HEK293T (cell line): Measurements from ENCODE around the gene ZNFX1.
A peak's percentile ranks its signal among the peaks of the same experiment; 100 is the strongest.
"Not testable (repeated sequence)": the region's sequence is repeated elsewhere in the genome, so short reads cannot be mapped to it uniquely, and the experiment has no call there.

Experiments
- CTCF ChIA-PET: fragments of 350-600 bp; formaldehyde crosslinking; extraction: SDS; loops from one replicate; lab custom pipeline; 2021; ENCODE audit warnings: antibody characterized with exemption, inconsistent platforms; lab: Yijun Ruan, JAX
- POLR2A ChIA-PET: fragments of 350-600 bp; formaldehyde crosslinking; extraction: SDS; loops from one replicate; lab custom pipeline; 2020; ENCODE audit warnings: antibody characterized with exemption, inconsistent platforms; lab: Yijun Ruan, JAX
- DNase-seq: peaks from one replicate; pipeline ENCODE4 v3.0.0; 2012; ENCODE audit warnings: mixed read lengths; ENCODE audit errors: extremely low spot score
- ARNT ChIP-seq: fragments of 450-650 bp; IDR thresholded peaks from 2 replicates; pipeline ENCODE4 v1.6.1; 2017; ENCODE audit warnings: mild to moderate bottlenecking
- BHLHE40 ChIP-seq: fragments of 450-650 bp; IDR thresholded peaks from 2 replicates; pipeline ENCODE4 v1.6.1; 2016; ENCODE audit warnings: mild to moderate bottlenecking, moderate library complexity, borderline replicate concordance
- CTBP1 ChIP-seq: fragments of 450-650 bp; IDR thresholded peaks from 2 replicates; pipeline ENCODE4 v1.6.1; 2016; ENCODE audit warnings: borderline replicate concordance
- ELF4 ChIP-seq: fragments of 450-650 bp; IDR thresholded peaks from 2 replicates; pipeline ENCODE4 v1.6.1; 2017; ENCODE audit warnings: antibody characterized with exemption
- FOXA1 ChIP-seq: fragments of 450-650 bp; IDR thresholded peaks from 2 replicates; pipeline ENCODE4 v1.6.1; 2016; ENCODE audit warnings: mild to moderate bottlenecking
- FOXK2 ChIP-seq: fragments of 450-650 bp; IDR thresholded peaks from 2 replicates; pipeline ENCODE4 v1.6.1; 2016; ENCODE audit warnings: mild to moderate bottlenecking
- FOXM1 ChIP-seq: fragments of 450-650 bp; IDR thresholded peaks from 2 replicates; pipeline ENCODE4 v1.6.1; 2017; ENCODE audit warnings: mild to moderate bottlenecking, borderline replicate concordance
- HDGF ChIP-seq: fragments of 450-650 bp; IDR thresholded peaks from 2 replicates; pipeline ENCODE4 v1.6.1; 2017; ENCODE audit warnings: antibody characterized with exemption, borderline replicate concordance
- L3MBTL2 ChIP-seq: fragments of 450-650 bp; conservative IDR thresholded peaks from 2 replicates; pipeline ENCODE4 v1.6.1; 2016; ENCODE audit warnings: mild to moderate bottlenecking
- LEF1 ChIP-seq: fragments of 450-650 bp; IDR thresholded peaks from 2 replicates; pipeline ENCODE4 v1.6.1; 2017; ENCODE audit warnings: mild to moderate bottlenecking, borderline replicate concordance
- NFRKB ChIP-seq: fragments of 450-650 bp; IDR thresholded peaks from 2 replicates; pipeline ENCODE4 v1.6.1; 2016; ENCODE audit warnings: mild to moderate bottlenecking, moderate library complexity
- PKNOX1 ChIP-seq: fragments of 450-650 bp; IDR thresholded peaks from 2 replicates; pipeline ENCODE4 v1.6.1; 2016
- SP1 ChIP-seq: fragments of 450-650 bp; IDR thresholded peaks from 2 replicates; pipeline ENCODE4 v1.6.1; 2017
- SUZ12 ChIP-seq: fragments of 450-650 bp; IDR thresholded peaks from 2 replicates; pipeline ENCODE4 v1.6.1; 2016; ENCODE audit warnings: mild to moderate bottlenecking
- TARDBP ChIP-seq: fragments of 450-650 bp; IDR thresholded peaks from 2 replicates; pipeline ENCODE4 v1.6.1; 2016
- ZNF384 ChIP-seq: fragments of 450-650 bp; IDR thresholded peaks from 2 replicates; pipeline ENCODE4 v1.6.1; 2016

ZNFX1 gene

GRCh38 chr20:49215232-49215631 lies 62.6 kb downstream of the ZNFX1 start:
- POLR2A ChIA-PET, result no interaction called here
- CTCF ChIA-PET, result no interaction called here
- DNase-seq, result no peak
- TF ChIP-seq FOXK2, result no peak
- no peak for TF ChIP-seq PKNOX1
- TF ChIP-seq NFRKB, result no peak
- TF ChIP-seq CTBP1, result no peak
- no peak for TF ChIP-seq TARDBP
- no peak for TF ChIP-seq SUZ12
- TF ChIP-seq FOXM1, result no peak
- TF ChIP-seq L3MBTL2, result no peak
- TF ChIP-seq LEF1, result no peak

- ChIA-PET POLR2A (no interaction called here), CTCF (no interaction called here)
- DNase-seq, result no peak
- TF ChIP-seq FOXM1, result no peak
Observed at GRCh38 chr20:49214571-49214970, 63.3 kb downstream of the ZNFX1 start.

- CTCF ChIA-PET, result no interaction called here
- POLR2A ChIA-PET, result no interaction called here
- no peak for DNase-seq
- TF ChIP-seq ELF4, result no peak
- no peak for TF ChIP-seq ZNF384
- no peak for TF ChIP-seq ARNT
- no peak for TF ChIP-seq FOXM1
- TF ChIP-seq FOXK2, result no peak
- no peak for TF ChIP-seq LEF1
Observed at GRCh38 chr20:49210757-49211110, 67.1 kb downstream of the ZNFX1 start.

GRCh38 chr20:49210101-49210756 lies 67.6 kb downstream of the ZNFX1 start:
- no peak for DNase-seq
- ChIA-PET POLR2A (no interaction called here), CTCF (no interaction called here)
- no peak for TF ChIP-seq FOXK2

GRCh38 chr20:49207076-49207475 lies 70.8 kb downstream of the ZNFX1 start:
- POLR2A ChIA-PET, result no interaction called here
- CTCF ChIA-PET, result no interaction called here
- TF ChIP-seq FOXK2 (no peak), CTBP1 (no peak), TARDBP (no peak), ARNT (no peak), FOXA1 (no peak), BHLHE40 (no peak), NFRKB (no peak), HDGF (no peak), L3MBTL2 (no peak), SUZ12 (no peak), ZNF384 (no peak), LEF1 (no peak)
- DNase-seq, result peak; percentile 37

GRCh38 chr20:49203746-49204145 lies 74.1 kb downstream of the ZNFX1 start:
- no peak for DNase-seq
- CTCF ChIA-PET, result interaction anchor here (0.5 kb wide), 1 partner anchor 14 kb away, joined by 3 read pairs; no protein-coding TSS in a partner anchor
- TF ChIP-seq ELF4 (no peak), LEF1 (no peak), PKNOX1 (no peak), HDGF (no peak), FOXK2 (no peak), ZNF384 (no peak), L3MBTL2 (no peak), NFRKB (no peak), CTBP1 (no peak), SP1 (no peak), BHLHE40 (no peak), FOXM1 (no peak), ARNT (no peak), FOXA1 (no peak)
- POLR2A ChIA-PET, result no interaction called here

GRCh38 chr20:49203011-49203410 lies 74.8 kb downstream of the ZNFX1 start:
- ChIA-PET POLR2A (no interaction called here), CTCF (no interaction called here)
- TF ChIP-seq HDGF (no peak), TARDBP (no peak), FOXM1 (no peak), ZNF384 (no peak), LEF1 (no peak), SP1 (no peak), SUZ12 (no peak), FOXK2 (no peak)
- DNase-seq, result no peak

GRCh38 chr20:49199729-49200293 lies 78.0 kb downstream of the ZNFX1 start:
- DNase-seq, result no peak
- POLR2A ChIA-PET, result no interaction called here
- no peak for TF ChIP-seq SUZ12
- TF ChIP-seq HDGF, result no peak
- TF ChIP-seq TARDBP, result no peak
- TF ChIP-seq ARNT, result no peak
- TF ChIP-seq SP1, result no peak
- TF ChIP-seq PKNOX1, result no peak
- TF ChIP-seq FOXK2, result no peak
- TF ChIP-seq FOXA1, result no peak
- TF ChIP-seq FOXM1, result no peak
- no peak for TF ChIP-seq LEF1
- TF ChIP-seq NFRKB, result no peak
- TF ChIP-seq ELF4, result no peak
- no peak for TF ChIP-seq L3MBTL2
- no peak for TF ChIP-seq CTBP1
- TF ChIP-seq ZNF384, result no peak
- CTCF ChIA-PET, result no interaction called here

- POLR2A ChIA-PET, CTCF ChIA-PET, DNase-seq: not testable (repeated sequence)
Observed at GRCh38 chr20:49192944-49193518, 84.8 kb downstream of the ZNFX1 start.
